ENCODE results near the gene WDR59. TPM values are rescaled to one million over a fixed set of nuclear protein-coding genes. Genes with fewer than 3 reads are reported as not detected.

Gene WDR59
- total and polyA plus RNA-seq, 9 of the 15 experiments (the other 6 are each of a cell fraction or from before 2014, with no cell fraction given) = 12.7 to 126 (median 34.7) TPM

GRCh38 chr16:74922150-74923138 lies 62.5 kb downstream of the WDR59 start:
- Histone ChIP-seq H3K79me2 (ENCODE audit: control insufficient read depth, insufficient read depth, low read length) (no peaks in the 10 kb centered on the region), H3K9me1 (ENCODE audit: control insufficient read depth, insufficient read depth, low read length) (no peaks in the 10 kb centered on the region), H3K27ac (ENCODE audit: extremely low read depth, low read depth, low read length) (no peak overlapping the region), H3K4me3 (no peak overlapping the region), H3K36me3 (ENCODE audit: control insufficient read depth, insufficient read depth, low read length) (peaks cover 50% of the 10 kb centered on the region; the same call in 2 of the 3 replicates), H3K4me1 (replicated peaks in 1 of 2; ENCODE audit: control insufficient read depth in 2 of 2, insufficient read depth in 2 of 2, low read length in 2 of 2) (no peaks in the 10 kb centered on the region), H4K20me1 (replicated peaks; ENCODE audit: control insufficient read depth, insufficient read depth, low read length) (no peaks in the 10 kb centered on the region), H2AFZ (ENCODE audit: low read depth, low read length) (no peak overlapping the region), H3K9me3 (replicated peaks; ENCODE audit: control insufficient read depth, insufficient read depth, low read depth, low read length) (no peaks in the 10 kb centered on the region), H3K9ac (ENCODE audit: insufficient read depth in 1 of 2, low read depth in 2 of 2, low read length in 2 of 2) (no peak overlapping the region), H3K27me3 (ENCODE audit: control insufficient read depth in 2 of 2, insufficient read depth in 2 of 2, low read length in 2 of 2) (no peaks in the 10 kb centered on the region), H3K4me2 (ENCODE audit: insufficient read depth, low read length) (no peak overlapping the region)
- ChIA-PET CTCF (ENCODE audit: low intra/inter-chr PET ratio) (no interaction called here), POLR2A (interaction anchor here (0.6 to 0.8 kb wide), 2 partner anchors 14 to 179 kb away, joined by 3 to 4 read pairs; no protein-coding TSS in a partner anchor)
- FAIRE-seq = no peak
- DNase-seq (ENCODE audit: extremely low read depth in 1 of 4, low spot score in 3 of 4) = no peak
- no TSS peak for BruUV-seq (replicated peaks)
- TF ChIP-seq ZNF282 (CRISPR knock-in tag; IDR thresholded peaks at IDR 0.05) (no peak), HNRNPH1 (optimal IDR thresholded peaks at IDR 0.05; ENCODE audit: low read depth, low read length) (no peak), ZBTB12 (CRISPR knock-in tag; IDR thresholded peaks at IDR 0.05) (no peak), ZNF23 (CRISPR knock-in tag; IDR thresholded peaks at IDR 0.05) (no peak)
- TF ChIP-seq, protein P1, sequence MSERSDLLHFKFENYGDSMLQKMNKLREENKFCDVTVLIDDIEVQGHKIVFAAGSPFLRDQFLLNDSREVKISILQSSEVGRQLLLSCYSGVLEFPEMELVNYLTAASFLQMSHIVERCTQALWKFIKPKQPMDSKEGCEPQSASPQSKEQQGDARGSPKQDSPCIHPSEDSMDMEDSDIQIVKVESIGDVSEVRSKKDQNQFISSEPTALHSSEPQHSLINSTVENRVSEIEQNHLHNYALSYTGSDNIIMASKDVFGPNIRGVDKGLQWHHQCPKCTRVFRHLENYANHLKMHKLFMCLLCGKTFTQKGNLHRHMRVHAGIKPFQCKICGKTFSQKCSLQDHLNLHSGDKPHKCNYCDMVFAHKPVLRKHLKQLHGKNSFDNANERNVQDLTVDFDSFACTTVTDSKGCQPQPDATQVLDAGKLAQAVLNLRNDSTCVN (CRISPR knock-in tag; IDR thresholded peaks at IDR 0.05) = no peak
- TF ChIP-seq, protein P2, sequence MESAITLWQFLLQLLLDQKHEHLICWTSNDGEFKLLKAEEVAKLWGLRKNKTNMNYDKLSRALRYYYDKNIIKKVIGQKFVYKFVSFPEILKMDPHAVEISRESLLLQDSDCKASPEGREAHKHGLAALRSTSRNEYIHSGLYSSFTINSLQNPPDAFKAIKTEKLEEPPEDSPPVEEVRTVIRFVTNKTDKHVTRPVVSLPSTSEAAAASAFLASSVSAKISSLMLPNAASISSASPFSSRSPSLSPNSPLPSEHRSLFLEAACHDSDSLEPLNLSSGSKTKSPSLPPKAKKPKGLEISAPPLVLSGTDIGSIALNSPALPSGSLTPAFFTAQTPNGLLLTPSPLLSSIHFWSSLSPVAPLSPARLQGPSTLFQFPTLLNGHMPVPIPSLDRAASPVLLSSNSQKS (CRISPR knock-in tag; IDR thresholded peaks at IDR 0.05) = no peak
- TF ChIP-seq, protein P3, sequence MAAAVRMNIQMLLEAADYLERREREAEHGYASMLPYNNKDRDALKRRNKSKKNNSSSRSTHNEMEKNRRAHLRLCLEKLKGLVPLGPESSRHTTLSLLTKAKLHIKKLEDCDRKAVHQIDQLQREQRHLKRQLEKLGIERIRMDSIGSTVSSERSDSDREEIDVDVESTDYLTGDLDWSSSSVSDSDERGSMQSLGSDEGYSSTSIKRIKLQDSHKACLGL (CRISPR knock-in tag; IDR thresholded peaks at IDR 0.05; ENCODE audit: borderline replicate concordance, poor library complexity, severe bottlenecking) = no peak
- TF ChIP-seq, protein P4, sequence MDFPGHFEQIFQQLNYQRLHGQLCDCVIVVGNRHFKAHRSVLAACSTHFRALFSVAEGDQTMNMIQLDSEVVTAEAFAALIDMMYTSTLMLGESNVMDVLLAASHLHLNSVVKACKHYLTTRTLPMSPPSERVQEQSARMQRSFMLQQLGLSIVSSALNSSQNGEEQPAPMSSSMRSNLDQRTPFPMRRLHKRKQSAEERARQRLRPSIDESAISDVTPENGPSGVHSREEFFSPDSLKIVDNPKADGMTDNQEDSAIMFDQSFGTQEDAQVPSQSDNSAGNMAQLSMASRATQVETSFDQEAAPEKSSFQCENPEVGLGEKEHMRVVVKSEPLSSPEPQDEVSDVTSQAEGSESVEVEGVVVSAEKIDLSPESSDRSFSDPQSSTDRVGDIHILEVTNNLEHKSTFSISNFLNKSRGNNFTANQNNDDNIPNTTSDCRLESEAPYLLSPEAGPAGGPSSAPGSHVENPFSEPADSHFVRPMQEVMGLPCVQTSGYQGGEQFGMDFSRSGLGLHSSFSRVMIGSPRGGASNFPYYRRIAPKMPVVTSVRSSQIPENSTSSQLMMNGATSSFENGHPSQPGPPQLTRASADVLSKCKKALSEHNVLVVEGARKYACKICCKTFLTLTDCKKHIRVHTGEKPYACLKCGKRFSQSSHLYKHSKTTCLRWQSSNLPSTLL (IDR thresholded peaks at IDR 0.05) = no peak
- in situ Hi-C loops (cut with MboI) = no loop called here
- no peak for ATAC-seq
- intact Hi-C loops (cut with micrococcal nuclease) = no loop called here
- WGBS (ENCODE audit: insufficient coverage, low coverage, missing lambda C conversion rate) = 86% methylated on average over 11 of the region's 11 CpGs
